Neutrophil (primary cell): ENCODE data around the gene HSDL1.

ENCODE experiments used
- H3K27ac ChIP-seq: fragments of 200-600 bp; sonication (generic); 2 replicates; pipeline ENCODE4 v1.5.1; 2016; ENCODE audit warnings: mild to moderate bottlenecking, moderate library complexity
- H3K27me3 ChIP-seq: fragments of 200-600 bp; sonication (generic); 2 replicates; pipeline ENCODE4 v1.6.0; 2016; ENCODE audit warnings: mild to moderate bottlenecking
- H3K36me3 ChIP-seq: fragments of 200-600 bp; sonication (generic); 2 replicates; pipeline ENCODE4 v1.5.1; 2017
- H3K4me1 ChIP-seq, 2 experiments: fragments of 200-600 bp in 1 of 2; sonication (generic) in 1 of 2; 1 replicate in 1 of 2; 2 replicates in 1 of 2; pipeline versions ENCODE4 v1.5.1 to v1.6.1; 2013 to 2016; ENCODE audit warnings: low read depth in 1 of 2, low read length in 1 of 2, mild to moderate bottlenecking in 1 of 2, moderate library complexity in 1 of 2; ENCODE audit not compliant: control insufficient read depth in 1 of 2, insufficient read depth in 1 of 2
- H3K4me3 ChIP-seq, 2 experiments: fragments of 200-600 bp in 1 of 2; sonication (generic) in 1 of 2; 1 replicate in 1 of 2; 2 replicates in 1 of 2; pipeline ENCODE4 v1.5.1; 2013 to 2016; ENCODE audit warnings: low read depth in 1 of 2, low read length in 1 of 2, mild to moderate bottlenecking in 1 of 2, moderate library complexity in 1 of 2
- H3K9me3 ChIP-seq: fragments of 200-600 bp; sonication (generic); 2 replicates; pipeline ENCODE4 v1.5.1; 2016
- CTCF ChIP-seq: fragments of 200-600 bp; sonication (generic); IDR thresholded peaks from 2 replicates; pipeline ENCODE4 v1.5.1; 2016; ENCODE audit warnings: antibody characterized with exemption

HSDL1 gene

GRCh38 chr16:84150926-84151325, 5.9 kb upstream of the HSDL1 start:
- Histone ChIP-seq H3K9me3 (no peaks in the 10 kb centered on the region), H3K4me3 (no peak overlapping the region), H3K27ac (no peak overlapping the region), H3K27me3 (peaks cover 49% of the 10 kb centered on the region), H3K36me3 (no peaks in the 10 kb centered on the region), H3K4me1 (no peaks in the 10 kb centered on the region)
- TF ChIP-seq CTCF: no peak

GRCh38 chr16:84144209-84144858, 643 bp downstream of the HSDL1 start:
- Histone ChIP-seq H3K27ac (peak overlapping the region; percentile 77), H3K27me3 (peaks cover 42% of the 10 kb centered on the region), H3K9me3 (no peaks in the 10 kb centered on the region), H3K4me3 (peak overlapping the region; percentile 70 to 92), H3K36me3 (no peaks in the 10 kb centered on the region), H3K4me1 (peaks cover 10 to 13% of the 10 kb centered on the region in 2 experiments)
- no peak for TF ChIP-seq CTCF

- Histone ChIP-seq H3K4me1 (peaks cover 10 to 13% of the 10 kb centered on the region in 2 experiments), H3K9me3 (no peaks in the 10 kb centered on the region), H3K36me3 (no peaks in the 10 kb centered on the region), H3K27ac (peak overlapping the region; percentile 77), H3K27me3 (peaks cover 39% of the 10 kb centered on the region), H3K4me3 (peak overlapping the region; percentile 70 to 92)
- TF ChIP-seq CTCF: no peak
Observed at GRCh38 chr16:84143784-84144199, 1.2 kb downstream of the HSDL1 start.

GRCh38 chr16:84143081-84143480, 1.9 kb downstream of the HSDL1 start:
- peaks cover 10 to 13% of the 10 kb centered on the region in 2 experiments for H3K4me1 ChIP-seq
- TF ChIP-seq CTCF: no peak
- H3K36me3 ChIP-seq: no peaks in the 10 kb centered on the region
- no peaks in the 10 kb centered on the region for H3K9me3 ChIP-seq
- H3K27ac ChIP-seq: no peak overlapping the region
- no peak overlapping the region for H3K4me3 ChIP-seq
- H3K27me3 ChIP-seq: peaks cover 33% of the 10 kb centered on the region

DNA sequence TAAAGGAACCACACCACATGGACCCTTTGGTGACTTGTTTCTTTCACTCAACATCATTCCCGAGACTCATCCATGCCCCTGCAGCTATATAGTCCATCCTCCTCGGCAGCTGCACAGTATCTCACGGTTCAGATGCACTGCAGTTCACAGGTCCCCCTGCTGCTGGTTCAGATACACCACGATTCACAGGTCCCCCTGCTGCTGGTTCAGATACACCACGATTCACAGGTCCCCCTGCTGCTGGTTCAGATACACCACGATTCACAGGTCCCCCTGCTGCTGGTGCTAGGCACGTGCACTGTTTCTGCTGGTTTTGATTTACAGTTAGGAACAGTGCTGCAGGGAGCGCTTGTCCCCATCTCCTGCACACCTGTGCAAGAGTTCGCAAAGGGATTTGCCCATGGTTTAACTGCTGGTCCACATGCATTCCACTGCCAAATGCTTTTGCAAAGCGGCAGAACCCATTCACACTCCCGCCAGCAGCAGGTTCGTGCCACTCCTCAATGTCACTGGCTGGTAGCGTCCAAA, 3.8 kb downstream of the HSDL1 start:
- Histone ChIP-seq H3K36me3 (no peaks in the 10 kb centered on the region), H3K4me3 (no peak overlapping the region), H3K4me1 (peaks cover 10 to 13% of the 10 kb centered on the region in 2 experiments), H3K27ac (no peak overlapping the region), H3K27me3 (peaks cover 14% of the 10 kb centered on the region), H3K9me3 (no peaks in the 10 kb centered on the region)
- TF ChIP-seq CTCF: no peak
